ENCODE results near the gene TGFB1. TPM values are rescaled to one million over a fixed set of nuclear protein-coding genes. Genes with fewer than 3 reads are reported as not detected.

Gene TGFB1
- total RNA-seq, 1 experiment from 2014 or later = 54.6 TPM

DNA sequence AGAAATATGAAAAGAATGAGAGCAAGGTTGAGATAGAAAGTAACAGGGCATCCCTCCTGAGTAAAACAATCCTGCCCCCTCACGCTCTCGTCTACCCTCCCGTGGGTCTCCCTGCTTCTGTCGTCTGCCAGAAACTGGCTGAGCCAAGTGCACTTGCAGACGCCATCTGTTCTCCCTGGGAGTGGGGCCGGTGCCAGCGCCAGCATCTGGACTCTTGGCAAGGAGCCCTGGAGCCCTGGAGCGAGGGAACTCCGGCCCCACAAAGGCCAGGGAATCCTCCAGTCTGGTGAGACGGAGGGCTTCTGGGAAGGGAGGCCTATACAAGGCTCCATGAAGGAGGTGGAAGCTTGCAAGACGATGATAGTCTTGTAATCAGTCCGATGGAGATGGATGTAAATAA, 20.3 kb upstream of the TGFB1 start:
- Histone ChIP-seq H3K4me2 (ENCODE audit: low read length) (no peak overlapping the region), H3K9ac (ENCODE audit: low read length) (no peak overlapping the region), H3K4me1 (ENCODE audit: control insufficient read depth in 1 of 2, insufficient read depth in 2 of 2, low read length in 2 of 2) (peaks cover 0 to 5% of the 10 kb centered on the region in 2 experiments; a peak in 1 of 4 replicates), H3K27me3 (ENCODE audit: insufficient read depth, low read length) (no peaks in the 10 kb centered on the region), H3K9me2 (ENCODE audit: insufficient read depth) (no peaks in the 10 kb centered on the region), H3K4me3 (replicated peaks in 1 of 2; ENCODE audit: low read depth in 1 of 2, low read length in 2 of 2) (no peak overlapping the region), H2AFZ (ENCODE audit: low read depth, low read length, poor library complexity, severe bottlenecking) (no peak overlapping the region), H3K27ac (ENCODE audit: low read depth, low read length) (no peak overlapping the region), H3K9me3 (ENCODE audit: control insufficient read depth in 1 of 2, insufficient read depth in 1 of 2, low read depth in 1 of 2, low read length in 2 of 2) (no peaks in the 10 kb centered on the region), H4K20me1 (ENCODE audit: insufficient read depth) (no peaks in the 10 kb centered on the region), H3K79me2 (ENCODE audit: insufficient read depth, low read length) (no peaks in the 10 kb centered on the region), H3K36me3 (ENCODE audit: control insufficient read depth in 1 of 2, insufficient read depth in 2 of 2, low read length in 2 of 2) (no peaks in the 10 kb centered on the region)
- ATAC-seq (no peak), DNase-seq (ENCODE audit: low read depth, low spot score) (no peak)
- RAD21 ChIA-PET (ENCODE audit: low non-redundant PET in 1 of 2, low total read pairs in 2 of 2, uncharacterized antibody in 2 of 2, unreplicated experiment in 2 of 2) = no interaction called here
- TF ChIP-seq FOSL1 (IDR thresholded peaks at IDR 0.05; ENCODE audit: low read depth) = no peak
- no peak for TF ChIP-seq ZNF274 (IDR thresholded peaks at IDR 0.05; ENCODE audit: low read depth, low read length)
- no peak for TF ChIP-seq EZH2phosphoT487 (IDR thresholded peaks at IDR 0.05; ENCODE audit: borderline replicate concordance)
- no peak for TF ChIP-seq RAD21 (IDR thresholded peaks at IDR 0.05; ENCODE audit: low read depth)
- TF ChIP-seq, protein P1, sequence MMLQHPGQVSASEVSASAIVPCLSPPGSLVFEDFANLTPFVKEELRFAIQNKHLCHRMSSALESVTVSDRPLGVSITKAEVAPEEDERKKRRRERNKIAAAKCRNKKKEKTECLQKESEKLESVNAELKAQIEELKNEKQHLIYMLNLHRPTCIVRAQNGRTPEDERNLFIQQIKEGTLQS (IDR thresholded peaks at IDR 0.05) = no peak
- TF ChIP-seq JUND (IDR thresholded peaks at IDR 0.05) = no peak
- TF ChIP-seq, protein P2, sequence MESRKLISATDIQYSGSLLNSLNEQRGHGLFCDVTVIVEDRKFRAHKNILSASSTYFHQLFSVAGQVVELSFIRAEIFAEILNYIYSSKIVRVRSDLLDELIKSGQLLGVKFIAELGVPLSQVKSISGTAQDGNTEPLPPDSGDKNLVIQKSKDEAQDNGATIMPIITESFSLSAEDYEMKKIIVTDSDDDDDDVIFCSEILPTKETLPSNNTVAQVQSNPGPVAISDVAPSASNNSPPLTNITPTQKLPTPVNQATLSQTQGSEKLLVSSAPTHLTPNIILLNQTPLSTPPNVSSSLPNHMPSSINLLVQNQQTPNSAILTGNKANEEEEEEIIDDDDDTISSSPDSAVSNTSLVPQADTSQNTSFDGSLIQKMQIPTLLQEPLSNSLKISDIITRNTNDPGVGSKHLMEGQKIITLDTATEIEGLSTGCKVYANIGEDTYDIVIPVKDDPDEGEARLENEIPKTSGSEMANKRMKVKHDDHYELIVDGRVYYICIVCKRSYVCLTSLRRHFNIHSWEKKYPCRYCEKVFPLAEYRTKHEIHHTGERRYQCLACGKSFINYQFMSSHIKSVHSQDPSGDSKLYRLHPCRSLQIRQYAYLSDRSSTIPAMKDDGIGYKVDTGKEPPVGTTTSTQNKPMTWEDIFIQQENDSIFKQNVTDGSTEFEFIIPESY (IDR thresholded peaks at IDR 0.05; ENCODE audit: extremely low read depth, insufficient replicate concordance, low read length) = no peak
- TF ChIP-seq, protein P3, sequence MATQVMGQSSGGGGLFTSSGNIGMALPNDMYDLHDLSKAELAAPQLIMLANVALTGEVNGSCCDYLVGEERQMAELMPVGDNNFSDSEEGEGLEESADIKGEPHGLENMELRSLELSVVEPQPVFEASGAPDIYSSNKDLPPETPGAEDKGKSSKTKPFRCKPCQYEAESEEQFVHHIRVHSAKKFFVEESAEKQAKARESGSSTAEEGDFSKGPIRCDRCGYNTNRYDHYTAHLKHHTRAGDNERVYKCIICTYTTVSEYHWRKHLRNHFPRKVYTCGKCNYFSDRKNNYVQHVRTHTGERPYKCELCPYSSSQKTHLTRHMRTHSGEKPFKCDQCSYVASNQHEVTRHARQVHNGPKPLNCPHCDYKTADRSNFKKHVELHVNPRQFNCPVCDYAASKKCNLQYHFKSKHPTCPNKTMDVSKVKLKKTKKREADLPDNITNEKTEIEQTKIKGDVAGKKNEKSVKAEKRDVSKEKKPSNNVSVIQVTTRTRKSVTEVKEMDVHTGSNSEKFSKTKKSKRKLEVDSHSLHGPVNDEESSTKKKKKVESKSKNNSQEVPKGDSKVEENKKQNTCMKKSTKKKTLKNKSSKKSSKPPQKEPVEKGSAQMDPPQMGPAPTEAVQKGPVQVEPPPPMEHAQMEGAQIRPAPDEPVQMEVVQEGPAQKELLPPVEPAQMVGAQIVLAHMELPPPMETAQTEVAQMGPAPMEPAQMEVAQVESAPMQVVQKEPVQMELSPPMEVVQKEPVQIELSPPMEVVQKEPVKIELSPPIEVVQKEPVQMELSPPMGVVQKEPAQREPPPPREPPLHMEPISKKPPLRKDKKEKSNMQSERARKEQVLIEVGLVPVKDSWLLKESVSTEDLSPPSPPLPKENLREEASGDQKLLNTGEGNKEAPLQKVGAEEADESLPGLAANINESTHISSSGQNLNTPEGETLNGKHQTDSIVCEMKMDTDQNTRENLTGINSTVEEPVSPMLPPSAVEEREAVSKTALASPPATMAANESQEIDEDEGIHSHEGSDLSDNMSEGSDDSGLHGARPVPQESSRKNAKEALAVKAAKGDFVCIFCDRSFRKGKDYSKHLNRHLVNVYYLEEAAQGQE (IDR thresholded peaks at IDR 0.05; ENCODE audit: low read depth) = no peak
- no peak for TF ChIP-seq EZH2 (IDR thresholded peaks at IDR 0.05)
- no peak for TF ChIP-seq CBX3 (IDR thresholded peaks at IDR 0.05; ENCODE audit: low read depth)
- no TSS peak for BruUV-seq (replicated peaks)
- intact Hi-C loops (cut with micrococcal nuclease) = no loop called here
- CTCF ChIA-PET = no interaction called here
- POLR2A ChIA-PET = no interaction called here
